GM21381 (cell line): Measurements from ENCODE around the gene CAPN11.
"Not testable (repeated sequence)": the region's sequence is repeated elsewhere in the genome, so short reads cannot be mapped to it uniquely, and the experiment has no call there.

Experiments
- ATAC-seq: cut with Tn5 transposase; IDR thresholded peaks from one replicate; pipeline ENCODE4 v1.9.1; 2021; ENCODE audit warnings: mild to moderate bottlenecking, moderate library complexity; ENCODE audit not compliant: unreplicated experiment

The CAPN11 gene

DNA sequence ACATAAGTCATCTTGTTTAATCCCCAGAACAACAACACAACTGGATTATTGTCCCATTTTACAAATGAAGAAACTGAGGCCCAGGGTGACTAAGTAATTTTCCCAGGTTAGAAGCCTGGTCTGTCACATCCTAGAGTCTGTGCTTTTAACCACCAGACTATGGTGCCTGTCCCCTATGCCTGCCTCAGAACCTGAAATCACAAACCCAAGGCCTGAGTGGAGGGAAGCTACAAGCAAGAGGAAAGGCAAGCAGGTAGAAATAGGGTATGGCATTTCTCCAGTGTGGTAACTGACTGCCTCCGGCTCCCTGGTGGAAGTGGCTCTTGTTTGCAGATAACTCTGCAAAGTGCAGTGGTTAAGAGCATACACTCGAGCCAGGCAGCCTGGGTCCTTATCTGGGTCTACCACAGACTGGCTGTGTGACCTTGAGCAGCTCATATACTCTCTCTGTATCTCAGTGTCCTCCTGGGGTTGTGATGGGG, 28.7 kb upstream of the CAPN11 start:
- no peak for ATAC-seq

DNA sequence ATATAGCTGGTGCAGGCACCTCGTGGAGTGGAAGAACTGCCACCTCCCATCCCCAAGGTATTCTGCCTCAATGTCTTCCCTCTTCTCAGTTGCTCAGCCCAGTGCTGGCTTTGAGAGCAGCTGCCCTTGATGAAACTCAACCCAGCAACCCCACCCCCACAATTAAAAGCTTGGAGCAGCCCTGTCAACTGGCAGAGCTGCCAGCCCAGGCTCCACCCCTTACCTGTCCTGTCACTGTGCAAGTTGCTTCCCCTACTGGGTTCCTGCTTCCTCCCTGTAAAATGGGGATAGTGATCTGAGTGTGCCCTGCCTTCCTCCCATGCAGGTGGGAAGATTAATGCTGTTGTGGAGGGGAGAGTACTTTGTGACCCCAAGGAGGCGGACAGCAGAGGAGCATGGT, 26.7 kb upstream of the CAPN11 start:
- no peak for ATAC-seq

DNA sequence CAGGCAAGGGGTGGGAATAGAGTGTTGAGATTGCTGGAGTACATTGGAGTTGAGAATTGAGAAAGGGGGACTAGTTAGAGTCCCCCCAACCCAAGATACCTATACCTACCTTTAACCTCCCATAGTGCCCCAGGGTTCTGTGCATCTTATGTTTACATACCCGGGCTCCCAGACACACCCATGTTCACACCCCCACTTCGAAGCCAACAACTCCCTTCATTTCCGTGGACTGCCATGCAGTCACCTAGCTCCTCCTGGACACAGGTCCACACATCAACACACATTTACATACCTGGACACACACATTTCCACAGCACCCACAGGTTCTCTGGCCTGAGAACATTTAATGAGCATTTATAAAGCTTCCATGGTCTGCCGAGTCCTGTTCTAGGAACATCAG, 26.1 kb upstream of the CAPN11 start:
- no peak for ATAC-seq

DNA sequence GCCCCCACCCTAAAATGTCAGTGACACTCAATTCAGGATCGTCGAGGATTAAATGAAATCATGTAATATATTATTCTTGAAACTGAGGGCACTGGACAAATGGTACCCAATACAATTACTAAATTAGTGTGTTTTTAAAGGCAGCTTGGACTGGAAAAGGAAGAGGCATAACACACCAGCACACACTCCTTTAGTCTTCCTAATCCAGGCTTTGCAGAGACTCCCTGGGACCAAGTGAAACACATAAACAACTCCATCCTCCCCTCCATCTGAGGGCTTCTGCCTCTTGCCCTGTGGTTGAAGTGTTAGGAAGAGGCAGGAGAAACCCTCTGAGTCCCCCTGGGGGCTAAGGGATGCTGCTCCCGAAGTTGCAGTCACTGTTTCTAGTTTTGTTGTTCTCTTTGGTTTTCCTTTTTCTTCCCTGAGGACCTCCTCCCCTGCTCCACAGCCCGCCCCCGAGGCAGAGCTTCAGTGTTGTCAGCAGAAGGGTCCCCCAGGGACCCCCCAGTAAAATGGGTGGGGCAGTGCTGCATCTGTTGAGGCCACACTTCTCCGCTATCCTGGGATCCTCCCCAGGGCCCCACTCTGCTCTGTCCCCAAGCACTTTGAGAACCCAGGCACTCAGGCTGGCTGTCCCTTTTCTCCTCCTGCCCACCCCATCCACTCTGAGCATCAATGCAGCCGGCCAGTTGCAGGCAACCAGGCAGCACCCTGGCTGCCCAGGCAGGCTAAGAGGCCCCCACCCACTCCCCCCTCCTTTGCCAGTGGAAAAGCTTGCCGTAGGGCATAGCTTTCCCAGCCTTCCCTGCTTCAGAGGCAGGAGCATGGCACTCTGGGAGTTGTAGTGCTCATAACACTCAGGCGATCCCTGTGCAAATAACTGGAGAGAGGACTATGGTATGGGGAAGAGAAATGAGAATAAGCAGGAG, 25.4 kb upstream of the CAPN11 start:
- ATAC-seq, result no peak

DNA sequence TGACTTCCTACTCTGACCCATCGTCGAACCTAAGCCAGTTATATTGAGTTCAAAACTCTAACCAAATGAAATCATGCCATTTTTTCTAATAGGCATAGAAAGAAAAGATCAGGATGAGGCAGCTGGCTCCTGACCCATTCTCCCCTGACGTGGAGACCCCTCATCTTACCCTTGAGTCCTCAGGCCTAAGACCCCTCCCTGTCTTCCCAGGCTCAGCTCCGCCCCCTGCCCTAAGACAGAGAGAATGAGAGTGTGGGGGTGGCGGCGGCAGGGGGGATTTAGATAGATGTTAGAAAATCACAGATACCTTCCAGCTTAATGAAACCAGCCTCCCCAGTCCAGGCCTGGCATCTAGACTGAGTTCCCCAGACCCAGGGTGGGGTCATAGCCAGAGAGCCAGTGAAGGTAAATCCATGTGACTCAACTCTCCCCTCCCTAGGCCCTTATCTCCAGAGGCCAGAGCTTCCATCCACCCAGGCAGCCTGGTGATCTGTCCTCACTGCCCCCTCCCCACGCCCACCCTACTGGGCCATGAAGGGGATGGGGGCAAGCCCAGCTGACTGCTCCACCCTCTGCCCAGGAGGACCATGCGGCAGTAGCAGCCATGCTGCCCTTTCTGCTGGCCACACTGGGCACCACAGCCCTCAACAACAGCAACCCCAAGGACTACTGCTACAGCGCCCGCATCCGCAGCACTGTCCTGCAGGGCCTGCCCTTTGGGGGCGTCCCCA, 24.5 kb upstream of the CAPN11 start:
- ATAC-seq, result no peak

DNA sequence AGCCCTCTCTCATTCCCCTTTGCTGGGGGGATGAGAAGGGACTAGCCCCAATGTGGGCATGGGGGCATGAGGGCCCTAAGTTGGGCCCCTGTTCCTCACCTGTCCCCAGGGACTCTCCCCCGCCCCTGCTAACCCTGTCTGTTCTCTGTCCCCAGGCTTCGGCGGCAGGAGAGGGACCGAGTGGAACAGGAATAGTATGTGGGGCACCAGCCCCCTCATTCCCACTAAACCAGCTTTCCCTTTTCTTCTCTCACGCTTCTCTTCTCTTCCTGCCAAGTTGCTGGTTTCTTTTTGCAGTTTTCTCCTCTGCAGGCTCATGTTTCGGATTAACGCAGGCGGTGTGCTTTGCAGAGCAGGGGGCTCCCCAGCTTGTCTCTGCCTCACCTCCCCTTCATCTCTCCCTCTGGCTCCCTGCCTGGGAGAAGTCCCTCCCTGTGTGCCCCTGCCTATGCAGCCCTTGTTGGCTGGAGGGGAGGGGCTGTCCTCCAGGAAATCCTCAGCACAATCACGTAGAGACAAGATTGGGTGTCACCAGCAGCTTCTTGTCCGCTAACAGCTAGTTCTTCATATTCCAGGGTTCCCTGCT, 23.4 kb upstream of the CAPN11 start:
- ATAC-seq, result no peak

DNA sequence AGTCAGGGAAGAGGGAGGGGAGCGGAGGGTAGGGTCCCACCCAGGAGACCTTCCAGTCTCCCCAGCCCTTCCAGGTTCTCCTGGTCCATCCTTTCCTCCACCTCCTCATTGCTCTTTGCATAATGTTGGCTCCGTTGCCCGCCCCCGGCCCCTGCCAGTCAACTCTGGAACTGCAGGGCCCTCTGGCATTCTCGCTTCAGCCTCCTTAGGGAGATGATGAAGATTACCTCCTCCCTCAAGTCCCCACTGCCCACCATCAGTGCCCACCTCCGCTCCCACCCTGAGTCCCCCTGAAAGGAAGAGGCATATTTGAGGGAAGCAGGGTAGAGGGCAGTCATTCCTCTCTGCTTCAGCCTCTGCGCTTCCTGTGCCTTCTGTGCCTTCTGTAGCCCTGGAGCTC, 22.7 kb upstream of the CAPN11 start:
- ATAC-seq, result no peak

DNA sequence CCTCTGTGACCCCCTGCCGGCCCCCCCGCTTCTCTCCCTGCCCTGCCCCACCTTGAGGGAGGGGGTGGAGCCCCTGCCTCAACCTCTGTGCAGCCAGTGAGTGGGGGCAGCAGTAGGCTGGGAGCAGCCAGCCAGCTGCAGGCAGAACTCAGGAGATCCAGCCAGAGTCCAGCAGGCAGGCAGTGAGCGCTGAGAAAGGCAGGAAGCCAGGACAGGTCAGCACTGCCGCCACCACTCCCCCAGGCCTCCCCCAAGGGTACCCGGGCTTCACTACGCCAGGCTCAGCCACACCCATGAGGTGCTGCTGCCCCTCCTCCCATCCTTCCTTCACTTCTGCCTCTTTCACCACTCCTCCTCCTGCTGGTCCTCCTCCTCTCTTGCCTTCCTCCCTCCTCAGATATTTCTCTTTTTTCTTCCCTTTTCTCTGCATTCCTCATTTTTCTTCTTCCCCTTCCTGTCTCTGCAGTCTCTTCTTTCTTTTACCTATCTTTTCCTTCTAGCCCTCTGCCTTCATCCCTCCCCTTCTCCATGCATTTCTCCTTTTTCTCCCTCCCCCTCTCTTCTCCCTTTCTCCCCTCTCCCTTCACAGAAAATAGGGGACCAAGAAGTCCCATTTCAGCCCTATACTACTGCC, 19.8 kb upstream of the CAPN11 start:
- ATAC-seq, result no peak

DNA sequence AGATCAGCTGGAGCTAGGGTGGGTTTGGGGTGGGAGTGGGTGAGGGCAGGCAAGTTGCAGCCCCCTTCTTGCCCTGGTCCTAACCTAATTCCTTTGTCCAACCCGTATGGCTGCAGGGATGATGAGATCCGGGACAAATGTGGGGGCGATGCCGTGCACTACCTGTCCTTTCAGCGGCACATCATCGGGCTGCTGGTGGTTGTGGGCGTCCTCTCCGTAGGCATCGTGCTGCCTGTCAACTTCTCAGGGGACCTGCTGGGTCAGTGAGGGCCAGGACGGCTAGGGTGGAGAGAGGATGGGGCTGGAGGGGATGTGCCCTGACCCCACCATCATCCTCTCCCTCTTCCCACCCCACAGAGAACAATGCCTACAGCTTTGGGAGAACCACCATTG, 19.3 kb upstream of the CAPN11 start:
- ATAC-seq, result no peak

DNA sequence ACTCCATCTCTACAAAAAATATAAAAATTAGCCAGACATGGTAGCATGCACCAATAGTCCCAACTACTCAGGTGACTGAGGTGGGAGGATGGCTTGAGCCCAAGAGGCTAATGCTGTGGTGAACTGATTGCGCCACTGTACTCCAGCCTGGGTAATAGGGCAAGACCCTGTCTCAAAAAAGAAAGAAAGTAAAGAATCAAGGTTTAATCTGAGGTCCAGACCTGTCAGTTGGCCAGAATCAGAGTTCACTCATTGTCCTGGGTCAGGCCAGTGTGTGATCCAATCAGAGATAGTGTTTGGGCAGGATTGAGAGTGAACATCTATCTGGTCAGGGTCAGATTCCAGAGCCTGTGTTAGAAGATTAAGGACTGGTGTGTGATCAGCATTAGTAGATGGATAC, 15.8 kb upstream of the CAPN11 start:
- ATAC-seq, result no peak

DNA sequence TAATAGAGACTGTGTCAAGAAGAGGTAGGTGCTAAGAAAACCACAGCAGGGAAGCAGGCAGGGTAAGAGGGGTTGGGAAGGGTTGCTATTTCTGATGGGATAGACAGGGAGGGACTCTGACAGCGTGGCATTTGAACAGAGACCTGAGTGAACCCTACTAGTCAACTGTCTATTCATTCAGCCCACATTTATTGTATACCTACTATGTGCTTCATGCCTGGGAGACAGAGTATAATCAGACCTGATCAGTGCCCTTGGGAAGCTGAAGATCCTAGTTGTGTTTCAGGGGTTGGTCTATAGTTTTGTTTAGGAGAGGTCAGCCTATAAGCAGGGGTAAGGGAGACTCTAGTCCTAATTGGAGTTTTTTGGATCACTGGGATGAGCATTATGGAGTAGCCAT, 14.9 kb upstream of the CAPN11 start:
- no peak for ATAC-seq

DNA sequence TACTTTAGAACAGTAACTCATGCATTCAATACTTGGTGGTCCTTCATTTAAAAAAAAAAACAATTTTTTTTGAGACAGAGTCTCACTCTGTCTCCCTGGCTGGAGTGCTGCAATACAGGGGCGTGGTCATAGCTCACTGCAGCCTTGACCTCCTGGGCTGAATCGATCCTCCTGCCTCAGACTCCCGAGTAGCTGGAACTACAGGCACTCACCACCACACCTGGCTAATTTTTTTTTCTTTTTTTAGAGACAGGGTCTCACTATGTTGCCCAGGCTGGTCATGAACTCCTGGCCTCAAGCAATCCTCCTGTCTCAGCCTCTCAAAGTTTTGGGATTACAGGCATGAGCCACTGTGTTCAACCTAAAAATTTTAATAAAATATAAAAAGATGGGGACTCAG, 14.1 kb upstream of the CAPN11 start:
- ATAC-seq, result not testable (repeated sequence)

DNA sequence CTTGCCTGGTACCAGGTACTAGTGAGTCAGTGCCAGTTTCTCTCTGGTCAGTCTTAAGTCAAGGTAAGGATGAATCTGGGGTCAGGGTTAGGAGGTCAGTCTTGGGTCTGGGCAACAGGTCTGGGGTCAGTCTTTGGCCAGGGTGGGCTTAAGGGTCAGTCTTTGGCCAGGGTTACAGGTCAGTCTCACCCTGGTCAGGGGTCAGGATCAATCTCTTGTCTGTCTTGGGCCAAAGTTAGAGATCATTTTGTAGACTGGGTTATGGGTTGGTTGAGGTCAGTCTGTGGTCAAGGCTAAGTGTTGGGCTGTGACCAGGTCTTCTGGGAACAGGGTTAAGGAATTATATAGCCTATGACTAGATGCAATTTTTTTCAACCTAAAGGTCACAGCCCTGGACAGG, 12.8 kb upstream of the CAPN11 start:
- no peak for ATAC-seq

DNA sequence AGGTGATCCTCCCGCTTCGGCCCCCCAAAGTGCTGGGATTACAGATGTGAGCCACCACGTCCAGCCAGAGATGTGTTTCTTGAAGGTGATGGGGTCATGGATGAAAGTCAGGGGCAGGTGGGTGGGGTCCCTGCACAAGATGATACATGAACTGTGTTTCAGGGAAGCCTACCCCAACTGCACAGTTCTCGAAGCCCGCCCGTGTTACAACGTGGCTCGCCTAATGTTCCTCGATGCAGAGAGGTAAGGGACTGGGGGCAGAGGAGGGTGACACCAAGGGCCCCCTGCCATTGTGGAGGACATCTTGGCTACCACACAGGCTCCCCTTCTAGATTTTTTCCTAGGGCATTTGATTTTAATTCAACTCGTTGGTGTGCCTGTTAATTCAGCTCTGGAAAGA, 11.9 kb upstream of the CAPN11 start:
- ATAC-seq, result no peak

DNA sequence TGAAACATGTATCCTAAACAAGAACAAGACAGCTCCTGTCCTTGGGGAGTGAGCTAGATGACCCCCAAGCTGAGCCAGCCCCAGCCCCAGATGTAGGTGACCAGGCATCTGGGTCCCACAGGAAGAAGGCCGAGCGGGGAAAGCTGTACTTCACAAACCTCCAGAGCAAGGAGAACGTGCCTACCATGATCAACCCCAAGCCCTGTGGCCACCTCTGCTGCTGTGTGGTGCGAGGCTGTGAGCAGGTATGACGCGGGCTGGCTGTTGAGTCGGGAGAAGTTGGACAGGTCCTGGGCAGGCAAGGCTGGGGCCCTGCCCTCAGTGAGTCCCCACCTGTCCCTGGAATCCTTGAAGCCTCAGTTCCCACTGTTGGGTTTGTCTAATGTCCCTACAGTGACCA, 11.4 kb upstream of the CAPN11 start:
- no peak for ATAC-seq

DNA sequence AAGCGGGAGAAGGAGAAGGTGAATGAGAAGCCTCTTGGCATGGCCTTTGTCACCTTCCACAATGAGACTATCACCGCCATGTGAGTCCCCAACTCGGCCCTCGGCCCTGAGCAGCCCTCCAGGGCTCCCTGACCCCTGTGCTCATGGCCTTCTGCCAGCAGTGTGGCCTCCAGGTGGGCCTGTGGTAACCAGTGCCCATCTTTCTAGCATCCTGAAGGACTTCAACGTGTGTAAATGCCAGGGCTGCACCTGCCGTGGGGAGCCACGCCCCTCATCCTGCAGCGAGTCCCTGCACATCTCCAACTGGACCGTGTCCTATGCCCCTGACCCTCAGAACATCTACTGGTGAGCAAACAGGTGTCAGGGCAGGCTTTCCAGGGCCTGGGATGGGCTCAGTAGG, 10.3 kb upstream of the CAPN11 start:
- ATAC-seq, result no peak

DNA sequence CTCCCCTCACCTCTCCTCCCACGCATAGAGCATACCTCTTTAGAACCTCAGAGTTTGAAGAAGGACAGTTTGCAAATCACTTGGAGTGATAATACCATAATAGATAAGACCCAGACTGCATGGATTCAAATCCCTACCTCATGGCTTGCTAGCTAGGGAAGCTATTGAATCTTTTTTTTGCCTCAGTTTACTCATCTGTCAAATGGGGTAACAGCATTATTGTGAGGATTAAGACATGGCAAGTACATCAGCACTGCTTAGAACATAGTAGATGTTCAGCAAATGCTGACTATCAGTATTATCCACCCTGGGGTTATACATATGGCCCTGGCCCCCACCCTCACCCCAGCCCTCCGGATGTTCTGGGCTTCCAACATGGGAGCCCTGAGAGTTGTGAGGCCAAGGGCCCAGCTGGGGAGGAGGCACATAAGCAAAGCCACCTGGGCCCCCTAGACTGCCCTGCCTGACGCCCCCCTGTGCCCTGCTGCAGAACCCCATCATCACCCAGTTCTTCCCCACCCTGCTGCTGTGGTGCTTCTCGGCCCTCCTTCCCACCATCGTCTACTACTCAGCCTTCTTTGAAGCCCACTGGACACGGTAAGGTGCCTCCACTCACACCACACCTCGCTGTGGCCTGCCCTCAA, 9.1 kb upstream of the CAPN11 start:
- ATAC-seq, result no peak

DNA sequence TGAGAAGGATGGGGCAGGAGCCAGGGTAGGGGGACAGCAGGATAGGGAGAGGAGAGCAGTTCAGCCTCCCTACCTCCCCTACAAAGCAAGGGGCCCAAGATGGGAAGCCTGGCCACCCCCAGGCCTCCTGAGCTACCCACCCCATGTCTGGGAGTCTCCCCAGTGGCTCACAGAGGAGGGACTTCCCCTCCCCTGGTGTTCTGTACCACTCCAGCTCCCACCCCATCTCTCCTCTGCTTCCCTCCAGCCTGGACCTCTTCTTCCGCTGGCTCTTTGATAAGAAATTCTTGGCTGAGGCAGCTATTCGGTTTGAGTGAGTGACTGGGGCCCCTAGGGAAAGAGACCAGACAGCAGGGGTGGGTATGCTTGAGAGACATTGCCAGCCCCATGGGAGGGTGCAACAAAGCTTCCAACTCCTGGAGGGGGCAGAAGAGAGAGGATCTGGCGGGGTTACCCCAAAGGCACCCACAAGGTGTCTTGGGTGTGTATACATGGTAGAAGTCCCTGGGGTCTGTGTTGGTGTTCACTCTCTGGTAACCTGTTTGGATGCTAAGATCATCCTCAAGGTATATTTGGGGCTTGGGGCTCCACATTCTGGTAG, 8.2 kb upstream of the CAPN11 start:
- ATAC-seq, result no peak

DNA sequence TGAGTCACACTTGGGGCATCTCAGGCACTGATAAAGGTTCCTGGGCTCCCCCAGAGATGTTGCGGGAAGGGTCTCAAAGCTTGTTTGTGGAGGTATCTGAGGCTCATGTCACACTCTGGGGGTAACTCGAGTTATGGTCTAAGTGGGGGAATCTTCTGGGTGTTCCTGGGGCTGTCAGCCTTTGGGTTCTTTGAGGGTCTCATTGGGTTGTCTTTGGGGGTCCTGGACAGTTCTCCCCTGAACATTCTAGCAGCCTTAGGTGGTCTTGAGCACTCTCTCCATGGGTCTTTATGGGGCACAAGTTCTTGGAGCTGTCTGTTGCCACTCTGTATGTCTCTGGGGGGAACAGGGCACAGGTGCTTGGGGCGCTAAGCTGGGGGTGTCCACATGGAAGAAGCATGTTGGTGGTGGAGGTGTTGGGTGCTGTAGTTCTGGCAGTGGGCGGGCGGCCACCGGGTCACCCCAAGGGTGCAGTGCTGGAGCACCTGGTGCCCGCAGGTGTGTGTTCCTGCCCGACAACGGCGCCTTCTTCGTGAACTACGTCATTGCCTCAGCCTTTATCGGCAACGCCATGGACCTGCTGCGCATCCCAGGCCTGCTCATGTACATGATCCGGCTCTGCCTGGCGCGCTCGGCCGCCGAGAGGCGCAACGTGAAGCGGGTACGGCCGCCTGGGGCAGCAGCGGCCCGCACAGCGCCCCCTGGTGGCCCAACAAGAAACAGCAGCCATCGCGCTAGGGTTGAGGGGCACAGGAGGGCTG, 7.1 kb upstream of the CAPN11 start:
- ATAC-seq, result no peak

DNA sequence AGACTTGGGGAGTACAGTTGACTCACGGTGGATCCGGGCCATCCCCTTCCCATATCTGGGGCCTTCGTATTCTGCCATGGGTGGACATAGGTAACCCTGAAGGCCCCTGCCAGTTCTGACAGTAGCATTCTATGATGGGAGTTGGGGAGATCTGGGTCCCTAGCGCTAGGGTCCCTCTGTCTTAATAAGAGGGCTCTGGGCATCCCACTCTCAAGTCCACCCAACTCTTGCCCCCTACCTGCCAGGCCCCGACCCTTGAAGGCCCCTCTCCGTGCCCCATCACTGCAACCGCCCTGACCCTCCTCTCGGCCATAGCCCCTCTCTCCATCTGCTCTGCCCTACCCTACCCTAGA, 6.5 kb upstream of the CAPN11 start:
- ATAC-seq, result no peak
